ENCODE data around the gene SLC39A11. TPM values are rescaled to one million over a fixed set of nuclear protein-coding genes. Genes with fewer than 3 reads are reported as not detected.

SLC39A11 gene
- total and polyA plus RNA-seq, 12 donors, result 7.0 to 91.4 (median 22.7) TPM

- intact Hi-C loops (cut with DNase I), result no loop called here
Measured at GRCh38 chr17:72665852-72666851, 426.3 kb downstream of the SLC39A11 start.

GRCh38 chr17:72662827-72663190 lies 429.7 kb downstream of the SLC39A11 start:
- Histone ChIP-seq H3K36me3 (replicated peaks in 1 of 2) (no peaks in the 10 kb centered on the region), H3K4me3 (no peak overlapping the region), H3K9me3 (replicated peaks in 1 of 3) (no peaks in the 10 kb centered on the region), H3K4me1 (replicated peaks in 1 of 2) (no peaks in the 10 kb centered on the region), H3K27ac (no peak overlapping the region), H3K27me3 (no peaks in the 10 kb centered on the region)
- intact Hi-C loops (cut with DNase I), result no loop called here
- no peak for TF ChIP-seq POLR2A (IDR thresholded peaks at IDR 0.05)
- TF ChIP-seq, protein P1, sequence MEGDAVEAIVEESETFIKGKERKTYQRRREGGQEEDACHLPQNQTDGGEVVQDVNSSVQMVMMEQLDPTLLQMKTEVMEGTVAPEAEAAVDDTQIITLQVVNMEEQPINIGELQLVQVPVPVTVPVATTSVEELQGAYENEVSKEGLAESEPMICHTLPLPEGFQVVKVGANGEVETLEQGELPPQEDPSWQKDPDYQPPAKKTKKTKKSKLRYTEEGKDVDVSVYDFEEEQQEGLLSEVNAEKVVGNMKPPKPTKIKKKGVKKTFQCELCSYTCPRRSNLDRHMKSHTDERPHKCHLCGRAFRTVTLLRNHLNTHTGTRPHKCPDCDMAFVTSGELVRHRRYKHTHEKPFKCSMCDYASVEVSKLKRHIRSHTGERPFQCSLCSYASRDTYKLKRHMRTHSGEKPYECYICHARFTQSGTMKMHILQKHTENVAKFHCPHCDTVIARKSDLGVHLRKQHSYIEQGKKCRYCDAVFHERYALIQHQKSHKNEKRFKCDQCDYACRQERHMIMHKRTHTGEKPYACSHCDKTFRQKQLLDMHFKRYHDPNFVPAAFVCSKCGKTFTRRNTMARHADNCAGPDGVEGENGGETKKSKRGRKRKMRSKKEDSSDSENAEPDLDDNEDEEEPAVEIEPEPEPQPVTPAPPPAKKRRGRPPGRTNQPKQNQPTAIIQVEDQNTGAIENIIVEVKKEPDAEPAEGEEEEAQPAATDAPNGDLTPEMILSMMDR (IDR thresholded peaks at IDR 0.05), result no peak
- DNase-seq, result no peak
- WGBS, 4 donors, result 67 to 96% (median 88%) methylated on average over 1 of the region's 1 CpG

More at GRCh38 chr17:72665852-72666851, 426.3 kb downstream of the SLC39A11 start:
- H3K27me3 ChIP-seq, result no peaks in the 10 kb centered on the region
- H3K36me3 ChIP-seq (replicated peaks in 1 of 2), result no peaks in the 10 kb centered on the region
- WGBS, 4 donors, result 75 to 80% (median 75%) methylated on average over 20 of the region's 20 CpGs
- no peak for TF ChIP-seq POLR2A (IDR thresholded peaks at IDR 0.05)
- TF ChIP-seq, protein P1 (IDR thresholded peaks at IDR 0.05), result no peak
- no peak overlapping the region for H3K27ac ChIP-seq
- no peak for DNase-seq
- no peaks in the 10 kb centered on the region for H3K4me1 ChIP-seq (replicated peaks in 1 of 2)
- no peaks in the 10 kb centered on the region for H3K9me3 ChIP-seq (replicated peaks in 1 of 3)
- no peak overlapping the region for H3K4me3 ChIP-seq

GRCh38 chr17:72661945-72662826 lies 430.3 kb downstream of the SLC39A11 start:
- DNase-seq, result no peak
- no peaks in the 10 kb centered on the region for H3K9me3 ChIP-seq (replicated peaks in 1 of 3)
- H3K4me3 ChIP-seq, result no peak overlapping the region
- H3K4me1 ChIP-seq (replicated peaks in 1 of 2), result no peaks in the 10 kb centered on the region
- no peak for TF ChIP-seq POLR2A (IDR thresholded peaks at IDR 0.05)
- TF ChIP-seq, protein P1 (IDR thresholded peaks at IDR 0.05), result no peak
- H3K36me3 ChIP-seq (replicated peaks in 1 of 2), result no peaks in the 10 kb centered on the region
- no peaks in the 10 kb centered on the region for H3K27me3 ChIP-seq
- WGBS, 4 donors, result 60 to 97% (median 89%) methylated on average over 3 of the region's 3 CpGs
- intact Hi-C loops (cut with DNase I), result no loop called here
- H3K27ac ChIP-seq, result no peak overlapping the region
